CD4-positive, alpha-beta T cell (primary cell): ENCODE results near the gene KCNJ4. TPM values are rescaled to one million over a fixed set of nuclear protein-coding genes. Genes with fewer than 3 reads are reported as not detected.
"Not testable (repeated sequence)": the region's sequence is repeated elsewhere in the genome, so short reads cannot be mapped to it uniquely, and the experiment has no call there.

Source experiments
- ATAC-seq: fragments of 200-7000 bp; cut with Tn5 transposase; one replicate; pipeline ENCODE4 v1.10.0; 2022; ENCODE audit warnings: mild to moderate bottlenecking; ENCODE audit not compliant: poor library complexity
- CTCF ChIA-PET: fragments of 350-600 bp; sonication (Branson Sonifier 250); formaldehyde crosslinking; loops from one replicate; lab custom pipeline; 2021; ENCODE audit warnings: antibody characterized with exemption, inconsistent platforms; lab: Charles Lee
- POLR2A ChIA-PET: fragments of 350-600 bp; sonication (Branson Sonifier 250); formaldehyde crosslinking; loops from one replicate; lab custom pipeline; 2021; ENCODE audit warnings: antibody characterized with exemption, inconsistent platforms; lab: Charles Lee
- DNase-seq, 14 experiments: peaks; one replicate each; pipeline ENCODE4 v3.0.0-alpha.2; 2013 to 2020; ENCODE audit warnings: mixed read lengths in 2 of 14
- H3K27ac ChIP-seq, 2 donors: one replicate each; pipeline versions ENCODE4 v1.5.1 to v1.7.0; 2013; ENCODE audit warnings: low read length in 2 of 2, low read depth in 1 of 2, mild to moderate bottlenecking in 1 of 2
- H3K27me3 ChIP-seq, 2 experiments: 1 replicate in 1 of 2; 2 replicates in 1 of 2; pipeline versions ENCODE4 v1.6.1 to v1.7.0; 2013; ENCODE audit warnings: low read length in 2 of 2, control low read depth in 1 of 2, mild to moderate bottlenecking in 1 of 2, moderate library complexity in 1 of 2; ENCODE audit not compliant: insufficient read depth in 2 of 2, control insufficient read depth in 1 of 2
- H3K36me3 ChIP-seq: one replicate; pipeline ENCODE4 v1.6.1; 2013; ENCODE audit warnings: low read length, control low read depth; ENCODE audit not compliant: insufficient read depth
- H3K4me1 ChIP-seq: one replicate; pipeline ENCODE4 v1.6.1; 2013; ENCODE audit warnings: low read length, control low read depth; ENCODE audit not compliant: insufficient read depth
- H3K4me3 ChIP-seq: one replicate; pipeline ENCODE4 v1.5.1; 2013; ENCODE audit warnings: mild to moderate bottlenecking, low read length, moderate library complexity
- H3K9me3 ChIP-seq, 2 experiments: 1 replicate in 1 of 2; 2 replicates in 1 of 2; pipeline versions ENCODE4 v1.6.1 to v1.7.0; 2013; ENCODE audit warnings: low read length in 2 of 2, mild to moderate bottlenecking in 2 of 2, control low read depth in 1 of 2, moderate library complexity in 1 of 2; ENCODE audit not compliant: control insufficient read depth in 1 of 2, insufficient read depth in 1 of 2
- H3K27ac Mint-ChIP-seq: one replicate; pipeline ENCODE4 v1.8.0; 2020; ENCODE audit warnings: mixed read lengths
- H3K27me3 Mint-ChIP-seq: one replicate; pipeline ENCODE4 v1.8.0; 2021; ENCODE audit warnings: mixed read lengths
- H3K36me3 Mint-ChIP-seq: one replicate; pipeline ENCODE4 v1.8.0; 2021; ENCODE audit warnings: low read depth, mixed read lengths
- H3K4me1 Mint-ChIP-seq: one replicate; pipeline ENCODE4 v1.8.0; 2021; ENCODE audit warnings: low read depth, mixed read lengths
- H3K4me3 Mint-ChIP-seq: one replicate; pipeline ENCODE4 v1.8.0; 2020; ENCODE audit warnings: mild to moderate bottlenecking, mixed read lengths
- H3K9me3 Mint-ChIP-seq: one replicate; pipeline ENCODE4 v1.8.0; 2020; ENCODE audit warnings: mixed read lengths
- CTCF ChIP-seq: fragments of 200-600 bp; IDR thresholded peaks from one replicate; pipeline ENCODE4 v1.8.0; 2022; ENCODE audit warnings: antibody characterized with exemption, mild to moderate bottlenecking
- intact Hi-C, 2 experiments: fragments of 100-400 bp; cut with DNase I in 1 of 2; cut with micrococcal nuclease in 1 of 2; formaldehyde crosslinking; loops; one replicate each; pipeline versions ENCODE4 v1.15.1 to v1.9.0; 2023 to 2025; cut with DNase I, micrococcal nuclease
- total RNA-seq, 174 experiments: library from RNA in 2 of 174; stranded (reverse) in 2 of 174; gene quantifications; one replicate each; pipeline ENCODE4 v1.2.3 and lab custom pipeline; 2021 to 2026

Gene KCNJ4
- total RNA-seq, 2 experiments from 2014 or later, result not detected

- Histone ChIP-seq H3K9me3 (no peaks in the 10 kb centered on the region), H3K36me3 (no peaks in the 10 kb centered on the region), H3K27me3 (no peaks in the 10 kb centered on the region), H3K4me3 (no peak overlapping the region), H3K27ac (no peak overlapping the region), H3K4me1 (no peaks in the 10 kb centered on the region)
- ChIA-PET CTCF (no interaction called here), POLR2A (no interaction called here)
- TF ChIP-seq CTCF, result no peak
- Mint-ChIP-seq H3K4me1 (peaks cover 5% of the 10 kb centered on the region), H3K4me3 (no peak overlapping the region), H3K27me3 (no peaks in the 10 kb centered on the region), H3K36me3 (no peaks in the 10 kb centered on the region), H3K9me3 (no peaks in the 10 kb centered on the region), H3K27ac (no peak overlapping the region)
- intact Hi-C loops, result loop anchor here in 1 of 2 experiments (5.0 to 10.0 kb wide), 2 partner anchors 291 to 347 kb away; partner anchors contain the start of gene PICK1
- DNase-seq, result no peak
- ATAC-seq, result no peak
Measured at GRCh38 chr22:38403812-38404211, 51.2 kb downstream of the KCNJ4 start.

- Histone ChIP-seq H3K4me3 (no peak overlapping the region), H3K9me3 (no peaks in the 10 kb centered on the region), H3K27me3 (no peaks in the 10 kb centered on the region), H3K4me1 (peaks cover 6% of the 10 kb centered on the region), H3K36me3 (no peaks in the 10 kb centered on the region), H3K27ac (no peak overlapping the region)
- Mint-ChIP-seq H3K27ac (no peak overlapping the region), H3K9me3 (no peaks in the 10 kb centered on the region), H3K27me3 (no peaks in the 10 kb centered on the region), H3K4me1 (peaks cover 5% of the 10 kb centered on the region), H3K4me3 (no peak overlapping the region), H3K36me3 (no peaks in the 10 kb centered on the region)
- ChIA-PET CTCF (interaction anchor here (1.2 kb wide), 1 partner anchor 11 kb away, joined by 4 read pairs; no protein-coding TSS in a partner anchor), POLR2A (interaction anchor here (1.0 kb wide), 1 partner anchor 129 kb away, joined by 3 read pairs; no protein-coding TSS in a partner anchor)
- ATAC-seq, result no peak
- no peak for DNase-seq
- intact Hi-C loops, result loop anchor here in 1 of 2 experiments (5.0 to 10.0 kb wide), 2 partner anchors 293 to 345 kb away; partner anchors contain the start of gene PICK1
- no peak for TF ChIP-seq CTCF
Measured at GRCh38 chr22:38402204-38402603, 52.8 kb downstream of the KCNJ4 start.

GRCh38 chr22:38401336-38402084, 53.5 kb downstream of the KCNJ4 start:
- H3K4me1 Mint-ChIP-seq, result peaks cover 8% of the 10 kb centered on the region
- Histone ChIP-seq H3K4me3 (no peak overlapping the region), H3K36me3 (no peaks in the 10 kb centered on the region), H3K9me3 (no peaks in the 10 kb centered on the region), H3K4me1 (peaks cover 13% of the 10 kb centered on the region), H3K27me3 (no peaks in the 10 kb centered on the region), H3K27ac (no peak overlapping the region)
- H3K4me3 Mint-ChIP-seq, result peak overlapping the region; percentile 73
- DNase-seq, result no peak
- intact Hi-C loops, result loop anchor here in 1 of 2 experiments (2.0 to 10.0 kb wide), 3 partner anchors 49 to 344 kb away; partner anchors contain the start of gene PICK1
- H3K36me3 Mint-ChIP-seq, result no peaks in the 10 kb centered on the region
- H3K27ac Mint-ChIP-seq, result no peak overlapping the region
- ChIA-PET POLR2A (interaction anchor here (0.6 to 1.0 kb wide), 3 partner anchors 53 to 1673 kb away, joined by 3 read pairs; partner anchors contain the start of gene KCNJ4), CTCF (no interaction called here)
- H3K27me3 Mint-ChIP-seq, result no peaks in the 10 kb centered on the region
- no peaks in the 10 kb centered on the region for H3K9me3 Mint-ChIP-seq
- TF ChIP-seq CTCF, result no peak
- ATAC-seq, result no peak

GRCh38 chr22:38400256-38400655, 54.7 kb downstream of the KCNJ4 start:
- ATAC-seq, H3K9me3 ChIP-seq, H3K36me3 Mint-ChIP-seq, DNase-seq, H3K27ac ChIP-seq, H3K4me3 ChIP-seq, H3K9me3 Mint-ChIP-seq, H3K36me3 ChIP-seq, CTCF ChIA-PET, H3K27me3 ChIP-seq, H3K4me3 Mint-ChIP-seq, H3K27ac Mint-ChIP-seq, POLR2A ChIA-PET, H3K27me3 Mint-ChIP-seq: not testable (repeated sequence)
- peaks cover 21% of the 10 kb centered on the region for H3K4me1 Mint-ChIP-seq
- H3K4me1 ChIP-seq, result peaks cover 15% of the 10 kb centered on the region
- intact Hi-C loops, result loop anchor here in 1 of 2 experiments (2.0 to 10.0 kb wide), 3 partner anchors 47 to 343 kb away; partner anchors contain the start of gene PICK1
